Muscle of leg (tissue), 11 donors: ENCODE measurements around the gene NNAT. TPM values are rescaled to one million over a fixed set of nuclear protein-coding genes. Genes with fewer than 3 reads are reported as not detected.

Experiments
- DNase-seq: peaks from one replicate; pipeline ENCODE4 v3.0.0; 2013
- H3K27ac ChIP-seq: one replicate; pipeline ENCODE4 v1.5.1; 2013; ENCODE audit warnings: mild to moderate bottlenecking, low read length, control low read depth
- H3K27me3 ChIP-seq: one replicate; pipeline ENCODE4 v1.6.1; 2013; ENCODE audit warnings: low read length; ENCODE audit not compliant: control insufficient read depth, insufficient read depth
- H3K36me3 ChIP-seq: one replicate; pipeline ENCODE4 v1.6.1; 2013; ENCODE audit warnings: low read length; ENCODE audit not compliant: control insufficient read depth, insufficient read depth
- H3K4me1 ChIP-seq: one replicate; pipeline ENCODE4 v1.6.1; 2013; ENCODE audit warnings: low read length; ENCODE audit not compliant: control insufficient read depth, insufficient read depth
- H3K4me3 ChIP-seq: one replicate; pipeline ENCODE4 v1.5.1; 2013; ENCODE audit warnings: low read length, control low read depth
- H3K9me3 ChIP-seq: replicated peaks from 2 replicates; pipeline ENCODE4 v1.6.1; 2013; ENCODE audit warnings: low read depth, low read length; ENCODE audit not compliant: control insufficient read depth
- WGBS: methylation state at CpG from one replicate; pipeline ENCODE4 v1.1.5; 2013; ENCODE audit warnings: missing lambda C conversion rate; ENCODE audit not compliant: insufficient coverage; 5-methylcytosine and 5-hydroxymethylcytosine counted together
- polyA plus RNA-seq, 8 donors: library from polyadenylated mRNA; unstranded; fragments of 120-200 nt; gene quantifications; one replicate each; pipeline versions ENCODE4 v1.2.1 to v1.2.3, GENCODE V29; 2013; ENCODE audit warnings: inconsistent platforms in 1 of 8, low replicate concordance in 1 of 8; ENCODE audit not compliant: insufficient read length in 8 of 8, insufficient read depth in 1 of 8
- total RNA-seq: library from RNA; stranded (reverse); fragments of 120-200 nt; gene quantifications from one replicate; pipeline ENCODE4 v1.2.4, GENCODE V29; 2013

The NNAT gene
- total and polyA plus RNA-seq, 9 donors = 325 to 800 (median 507) TPM

DNA sequence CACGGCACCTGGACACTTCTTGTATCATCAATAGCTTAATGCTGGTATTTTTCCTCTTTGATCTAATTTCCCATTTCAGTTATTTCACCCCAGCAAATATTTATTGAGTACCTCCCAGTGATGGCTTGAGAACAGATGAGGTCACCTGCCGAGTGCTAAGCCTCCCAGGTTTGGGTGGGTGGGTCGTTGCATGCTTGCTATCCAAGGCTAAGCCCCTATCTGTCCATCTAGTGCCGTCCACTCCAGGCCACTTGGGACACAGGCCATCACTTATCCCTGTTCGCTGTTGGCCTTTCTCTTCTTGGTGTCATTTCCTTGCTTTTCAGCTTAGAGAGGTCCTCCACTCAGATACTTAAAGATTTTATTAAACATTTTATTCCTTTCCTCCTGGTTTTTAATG, 10.8 kb upstream of the NNAT start:
- DNase-seq = no peak

DNA sequence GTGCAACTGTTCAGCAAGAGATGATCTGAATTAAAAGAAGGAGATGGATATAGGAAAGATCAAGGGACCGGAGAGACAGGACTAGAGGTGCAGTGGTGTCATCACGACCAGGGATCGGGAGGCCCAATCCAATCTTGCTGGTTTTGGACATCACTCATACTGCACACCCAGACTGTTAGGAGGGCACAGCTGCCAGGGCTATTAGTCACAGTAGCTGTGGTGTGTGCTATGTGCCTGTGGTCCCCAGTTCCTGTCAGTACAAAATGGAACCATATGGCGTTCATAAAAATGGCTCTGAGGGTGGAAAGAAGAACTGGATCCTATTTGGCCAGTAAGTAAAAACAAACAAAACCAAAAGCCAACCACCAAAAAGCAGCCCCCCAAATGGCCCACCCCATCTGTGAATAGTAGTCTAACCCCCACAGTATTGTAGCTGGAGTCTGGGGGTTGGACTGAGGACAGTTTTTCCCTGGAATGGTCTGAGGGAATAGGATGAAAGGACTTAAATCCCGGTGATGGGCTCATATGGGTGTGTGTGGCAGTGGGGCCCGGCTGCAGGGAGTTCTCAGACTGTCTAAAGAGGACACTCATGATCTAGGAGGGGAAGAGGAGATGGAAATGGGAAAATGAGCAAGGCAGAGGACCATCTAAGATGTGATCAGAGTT, 9.3 kb upstream of the NNAT start:
- Histone ChIP-seq H3K27ac (no peak overlapping the region), H3K9me3 (no peaks in the 10 kb centered on the region), H3K36me3 (peaks cover 64% of the 10 kb centered on the region), H3K27me3 (no peaks in the 10 kb centered on the region), H3K4me1 (peaks cover 58% of the 10 kb centered on the region), H3K4me3 (no peak overlapping the region)
- DNase-seq = no peak
- WGBS = 67% methylated on average over 2 of the region's 6 CpGs

More for the DNA sequence above, 10.8 kb upstream of the NNAT start:
- Histone ChIP-seq H3K4me3 (no peak overlapping the region), H3K27me3 (no peaks in the 10 kb centered on the region), H3K27ac (no peak overlapping the region), H3K36me3 (peaks cover 54% of the 10 kb centered on the region), H3K9me3 (no peaks in the 10 kb centered on the region), H3K4me1 (peaks cover 56% of the 10 kb centered on the region)
- WGBS = 80% methylated on average over 2 of the region's 5 CpGs

DNA sequence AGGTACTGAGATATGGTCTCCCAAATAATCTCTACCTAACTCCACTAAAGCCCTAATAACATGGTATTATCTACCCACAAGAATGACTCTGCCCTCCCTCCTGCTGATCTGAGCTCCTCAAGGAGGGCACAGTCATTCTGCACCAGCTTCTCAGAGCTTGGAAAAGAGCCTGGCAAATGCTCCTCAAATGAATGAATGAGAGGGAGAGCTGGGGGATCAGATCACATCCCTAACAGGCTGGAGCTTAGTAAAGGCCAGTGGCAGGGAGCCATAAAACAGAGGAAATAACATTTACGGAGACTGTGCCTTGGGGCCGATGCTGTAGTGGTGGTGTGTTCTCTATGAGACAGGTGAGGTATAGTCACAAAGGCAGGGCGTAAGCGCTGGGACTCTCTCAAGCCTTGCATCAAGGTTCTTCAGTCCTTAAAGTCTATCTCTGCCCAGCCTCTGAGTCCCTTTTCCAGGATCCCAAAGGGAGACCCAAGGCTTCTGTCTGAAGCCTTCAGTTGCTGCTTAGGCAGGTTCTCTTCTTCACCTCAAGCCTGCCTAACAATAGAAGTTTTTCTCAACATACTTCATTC, 7.2 kb upstream of the NNAT start:
- no CpG with 5 or more reads among the region's 4 CpGs for WGBS
- Histone ChIP-seq H3K4me1 (peaks cover 65% of the 10 kb centered on the region), H3K27me3 (no peaks in the 10 kb centered on the region), H3K27ac (no peak overlapping the region), H3K4me3 (no peak overlapping the region), H3K36me3 (peaks cover 70% of the 10 kb centered on the region), H3K9me3 (no peaks in the 10 kb centered on the region)
- DNase-seq = no peak

DNA sequence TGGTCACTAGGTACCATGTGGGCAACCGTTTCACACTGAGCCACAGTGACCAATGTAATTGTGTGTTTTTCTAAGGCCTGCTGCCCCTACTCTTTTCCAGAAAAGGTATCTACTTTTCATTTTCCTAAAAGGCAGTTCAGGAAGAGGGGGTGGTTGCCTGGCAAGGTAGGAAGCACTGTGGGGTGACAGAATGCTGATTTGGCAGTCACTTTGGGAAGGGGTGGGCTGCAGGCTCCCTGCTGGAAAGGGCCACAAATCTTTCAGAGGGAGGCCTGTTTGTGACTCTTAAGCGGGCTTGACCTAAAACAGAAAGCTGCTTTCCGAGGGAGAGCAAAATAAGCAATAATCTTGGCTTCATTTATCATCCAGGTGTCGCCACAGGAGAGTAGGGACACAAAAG, 5.2 kb upstream of the NNAT start:
- DNase-seq = no peak

DNA sequence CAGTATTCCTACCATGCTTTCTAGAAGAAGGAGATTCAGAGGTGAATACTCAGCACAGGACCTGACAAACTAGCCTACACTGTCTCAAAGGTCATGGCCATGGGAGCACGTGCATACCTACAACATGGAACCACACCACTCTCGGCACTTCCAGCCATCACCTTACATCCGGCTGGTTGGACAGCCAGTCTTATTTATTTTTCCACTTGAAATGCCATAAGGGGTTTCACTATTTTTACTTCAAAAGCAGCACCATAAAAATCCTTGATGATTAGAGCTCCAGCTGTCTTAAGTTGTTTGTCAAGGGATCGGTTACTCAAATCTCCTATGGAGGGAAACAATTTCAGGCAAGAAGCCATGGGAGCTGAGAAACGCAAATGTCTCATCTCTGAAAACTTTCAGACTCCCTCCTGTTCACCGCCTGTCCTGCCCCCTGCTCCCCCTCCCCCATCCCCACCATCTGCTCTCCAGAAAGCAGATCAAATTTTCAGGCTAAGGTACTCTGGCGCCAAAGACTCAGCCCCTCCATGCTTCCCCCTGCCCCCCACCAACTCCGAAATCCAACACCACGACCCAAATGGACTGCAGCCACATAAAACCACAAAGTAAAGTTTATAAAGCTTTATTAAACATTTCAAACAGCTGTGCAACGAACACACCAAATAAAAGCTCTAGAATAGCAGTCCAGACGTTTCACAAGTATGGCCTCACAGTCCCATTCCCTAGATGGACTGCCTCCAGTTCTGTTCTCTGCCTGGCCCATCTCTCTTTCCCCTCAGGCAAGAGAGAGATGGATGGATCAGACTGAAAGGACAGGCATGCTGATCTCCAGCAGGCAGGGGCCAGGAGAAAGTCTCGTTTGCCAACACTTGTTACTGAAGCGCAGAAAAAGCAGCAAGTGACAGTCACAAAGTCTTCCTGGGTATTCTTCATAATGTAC, 4.0 kb upstream of the NNAT start:
- WGBS = 36% methylated on average over 8 of the region's 13 CpGs
- H3K36me3 ChIP-seq = peaks cover 58% of the 10 kb centered on the region
- peak overlapping the region; percentile 67 for H3K27ac ChIP-seq
- H3K9me3 ChIP-seq = no peaks in the 10 kb centered on the region
- DNase-seq = peak; percentile 77
- H3K4me1 ChIP-seq = peaks cover 74% of the 10 kb centered on the region
- no peak overlapping the region for H3K4me3 ChIP-seq
- H3K27me3 ChIP-seq = no peaks in the 10 kb centered on the region

More for the DNA sequence above, 5.2 kb upstream of the NNAT start:
- H3K4me1 ChIP-seq = peaks cover 77% of the 10 kb centered on the region
- WGBS = 83% methylated on average over 1 of the region's 4 CpGs
- no peaks in the 10 kb centered on the region for H3K9me3 ChIP-seq
- H3K27me3 ChIP-seq = no peaks in the 10 kb centered on the region
- no peak overlapping the region for H3K27ac ChIP-seq
- H3K4me3 ChIP-seq = no peak overlapping the region
- peaks cover 62% of the 10 kb centered on the region for H3K36me3 ChIP-seq

DNA sequence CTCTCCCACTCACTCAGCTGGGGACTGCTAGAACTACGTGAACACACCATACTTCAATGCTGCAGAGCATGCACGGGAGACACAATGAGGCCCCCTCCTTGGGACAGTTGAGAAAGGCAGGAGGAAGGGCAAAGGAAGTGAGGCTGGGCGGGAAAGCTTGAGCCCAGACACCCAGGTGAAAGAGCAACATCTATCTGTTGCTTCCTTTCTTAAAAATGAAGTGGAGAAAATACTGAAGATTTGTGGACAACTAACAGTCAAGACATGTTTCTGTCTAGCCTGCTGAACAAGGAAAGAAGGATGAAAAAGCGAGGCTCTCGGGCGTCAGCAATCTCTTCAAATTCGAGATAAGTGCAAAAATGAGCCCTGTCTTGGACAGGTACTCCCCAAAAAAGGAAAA, 3.0 kb upstream of the NNAT start:
- Histone ChIP-seq H3K36me3 (peaks cover 55% of the 10 kb centered on the region), H3K4me3 (no peak overlapping the region), H3K4me1 (peaks cover 72% of the 10 kb centered on the region), H3K27ac (peak overlapping the region; percentile 37), H3K27me3 (no peaks in the 10 kb centered on the region), H3K9me3 (no peaks in the 10 kb centered on the region)
- DNase-seq = no peak
- 74% methylated on average over 6 of the region's 7 CpGs for WGBS

DNA sequence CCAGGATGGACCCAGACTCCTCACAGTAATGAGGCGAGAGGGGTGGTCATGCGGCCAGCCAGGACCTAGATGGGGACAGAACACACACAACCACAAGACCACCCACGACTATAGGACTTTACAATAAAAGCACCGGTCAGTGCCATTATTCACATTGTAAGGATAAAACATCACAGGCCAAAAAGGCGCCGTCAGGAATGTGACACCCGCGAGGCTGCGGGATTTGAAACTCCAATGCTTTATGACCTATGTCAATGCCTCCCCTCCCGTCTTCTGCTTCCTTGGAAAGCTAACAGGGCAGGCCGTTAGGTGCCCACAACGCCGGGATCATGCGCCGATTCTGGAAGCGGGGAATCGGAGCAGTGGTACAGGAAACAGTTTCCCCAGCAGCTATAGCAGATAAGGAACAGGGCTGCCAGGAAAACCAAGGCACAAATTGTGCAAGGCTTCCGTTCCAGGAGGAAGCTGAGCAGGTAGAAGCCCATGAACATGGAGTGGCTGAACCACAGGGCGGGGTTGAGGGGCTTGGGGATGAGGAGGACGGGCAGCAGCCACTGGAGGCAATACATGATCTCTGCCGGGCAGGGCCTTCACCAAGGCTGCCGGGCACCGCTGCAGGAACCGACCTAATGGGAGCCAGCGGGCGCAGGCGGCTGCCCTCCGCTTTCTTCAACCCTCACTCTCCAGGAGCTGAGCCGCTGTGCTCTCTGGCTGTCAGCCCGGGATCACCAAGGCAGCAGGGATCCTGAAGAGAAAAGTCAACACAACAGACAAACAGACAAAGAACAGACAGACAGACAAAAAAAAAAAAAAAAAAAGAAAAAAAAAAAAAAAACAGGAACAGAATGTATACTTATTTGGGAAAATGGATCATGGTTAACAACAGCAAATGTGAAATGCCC, 2.2 kb upstream of the NNAT start:
- DNase-seq = peak; percentile 48
- Histone ChIP-seq H3K36me3 (peaks cover 47% of the 10 kb centered on the region), H3K4me1 (peaks cover 67% of the 10 kb centered on the region), H3K27ac (peak overlapping the region; percentile 70), H3K27me3 (no peaks in the 10 kb centered on the region), H3K4me3 (peak overlapping the region; percentile 5), H3K9me3 (no peaks in the 10 kb centered on the region)
- 67% methylated on average over 25 of the region's 30 CpGs for WGBS

DNA sequence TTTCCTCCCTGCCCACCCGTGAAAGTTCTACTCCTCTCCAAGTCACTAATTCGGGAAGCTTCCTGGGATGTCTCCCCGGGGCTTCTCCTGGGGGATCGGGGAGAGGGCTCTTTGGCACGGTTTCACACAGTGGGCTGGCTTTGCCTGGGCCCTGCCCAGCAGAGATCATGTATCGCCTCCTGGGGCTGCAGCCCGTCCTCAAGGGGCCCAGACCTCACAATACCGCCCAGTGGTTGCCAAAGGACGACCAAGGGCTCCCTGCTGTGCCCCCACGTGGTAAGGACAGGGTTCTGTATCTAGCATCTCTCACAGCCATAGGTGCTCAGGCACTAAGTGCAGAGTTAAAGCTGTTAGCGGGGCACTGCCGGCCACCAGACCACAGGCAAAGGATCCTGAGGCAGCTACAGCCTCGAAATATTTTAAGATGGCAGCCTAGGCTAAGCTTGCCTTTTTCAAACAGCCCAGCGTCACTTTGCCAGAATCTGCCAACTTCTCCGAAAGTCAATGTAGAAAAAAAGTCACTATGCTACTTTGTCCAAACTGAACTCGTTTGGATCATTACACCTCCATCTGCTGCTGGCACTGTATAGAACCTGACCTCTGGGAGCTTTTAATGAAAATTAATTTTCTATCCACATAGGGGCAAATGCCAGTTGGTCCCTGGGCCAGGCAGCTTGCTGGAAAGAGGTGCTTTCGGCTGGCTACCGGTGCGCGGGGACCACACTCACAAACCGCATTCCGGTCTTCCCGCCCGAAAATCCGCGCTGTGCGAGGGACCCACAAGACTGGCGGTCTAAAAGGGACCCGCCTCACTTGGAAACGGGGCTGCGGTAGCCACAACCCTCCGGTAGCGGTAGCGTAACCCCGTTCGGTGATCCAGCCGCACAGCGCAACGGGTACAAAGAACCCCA, 1.3 kb upstream of the NNAT start:
- Histone ChIP-seq H3K9me3 (no peaks in the 10 kb centered on the region), H3K36me3 (peaks cover 38% of the 10 kb centered on the region), H3K4me3 (peak overlapping the region; percentile 55), H3K27ac (peak overlapping the region; percentile 70), H3K27me3 (no peaks in the 10 kb centered on the region), H3K4me1 (peaks cover 66% of the 10 kb centered on the region)
- peak; percentile 56 for DNase-seq
- WGBS = 58% methylated on average over 23 of the region's 39 CpGs

DNA sequence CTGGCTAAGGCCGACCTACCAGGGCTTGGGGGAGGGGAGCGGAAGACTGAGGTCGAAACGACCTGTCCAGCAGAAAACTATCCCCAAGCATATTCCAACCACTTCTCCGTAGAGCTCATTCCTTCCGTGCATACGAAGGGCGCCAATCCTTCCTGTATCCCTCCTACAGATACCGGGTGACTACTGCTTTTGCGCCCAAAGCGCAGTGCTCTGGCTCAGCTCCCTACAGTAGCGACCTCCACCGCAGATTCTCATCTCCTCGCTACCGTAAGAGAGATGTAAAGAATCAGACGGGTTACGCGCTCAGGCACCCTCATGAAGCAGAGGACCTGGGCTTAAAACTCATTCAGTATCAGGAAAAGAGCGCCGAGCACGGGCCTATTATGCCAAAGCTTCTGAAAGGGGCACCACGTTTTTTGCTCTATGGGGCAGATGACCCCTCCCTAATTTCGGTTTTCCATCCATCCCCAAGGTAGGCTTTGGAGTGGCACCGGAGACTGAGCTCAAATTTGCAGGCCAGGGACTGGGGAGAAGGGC, 563 bp upstream of the NNAT start:
- Histone ChIP-seq H3K27me3 (no peaks in the 10 kb centered on the region), H3K9me3 (no peaks in the 10 kb centered on the region), H3K36me3 (peaks cover 35% of the 10 kb centered on the region), H3K27ac (peak overlapping the region; percentile 70), H3K4me3 (peak overlapping the region; percentile 55), H3K4me1 (peaks cover 67% of the 10 kb centered on the region)
- DNase-seq = no peak
- WGBS = 72% methylated on average over 23 of the region's 24 CpGs
